Omental fat pad (tissue), 4 donors: ENCODE data around the gene MAD2L2. TPM values are rescaled to one million over a fixed set of nuclear protein-coding genes. Genes with fewer than 3 reads are reported as not detected.

Experiments
- ATAC-seq: fragments of 150-250 bp; one replicate; pipeline ENCODE4 v1.9.1; 2016; ENCODE audit warnings: mild to moderate bottlenecking, moderate library complexity; ENCODE audit not compliant: low FRiP score
- DNase-seq: peaks from one replicate; pipeline ENCODE4 v3.0.0-alpha.2; 2019; ENCODE audit warnings: low spot score
- total RNA-seq, 4 donors: library from RNA; depleted of rRNA; stranded (reverse); fragments of >200 nt; gene quantifications; one replicate each; pipeline ENCODE4 v1.1.0, GENCODE V29; 2016
- TF ChIP-seq, protein P1 (sequence below), 3 donors: fragments of 450-650 bp; IDR thresholded peaks; one replicate each; pipeline ENCODE4 v1.5.1; 2016 to 2017; ENCODE audit warnings: antibody characterized with exemption in 3 of 3, mild to moderate bottlenecking in 3 of 3, moderate library complexity in 2 of 3

Gene MAD2L2
- total RNA-seq, 4 donors from 2014 or later, result 20.2 to 41.3 (median 35.7) TPM

DNA sequence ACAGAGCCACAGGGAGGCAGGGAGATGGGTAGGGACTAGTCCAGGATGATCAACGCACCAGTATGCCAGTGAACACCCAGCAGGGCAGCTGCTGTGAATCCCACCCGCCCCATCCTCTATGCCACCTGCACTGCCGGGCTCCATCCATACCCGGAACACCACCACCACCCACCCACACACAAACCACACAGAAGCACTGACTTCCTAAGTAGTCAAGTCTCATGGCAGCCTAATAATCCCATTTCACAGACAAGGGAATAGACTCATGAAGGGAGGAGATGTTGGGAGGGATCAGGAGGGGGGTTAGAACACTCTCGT, 16.9 kb upstream of the MAD2L2 start:
- DNase-seq (no peak), ATAC-seq (no peak)
- TF ChIP-seq, protein P1, sequence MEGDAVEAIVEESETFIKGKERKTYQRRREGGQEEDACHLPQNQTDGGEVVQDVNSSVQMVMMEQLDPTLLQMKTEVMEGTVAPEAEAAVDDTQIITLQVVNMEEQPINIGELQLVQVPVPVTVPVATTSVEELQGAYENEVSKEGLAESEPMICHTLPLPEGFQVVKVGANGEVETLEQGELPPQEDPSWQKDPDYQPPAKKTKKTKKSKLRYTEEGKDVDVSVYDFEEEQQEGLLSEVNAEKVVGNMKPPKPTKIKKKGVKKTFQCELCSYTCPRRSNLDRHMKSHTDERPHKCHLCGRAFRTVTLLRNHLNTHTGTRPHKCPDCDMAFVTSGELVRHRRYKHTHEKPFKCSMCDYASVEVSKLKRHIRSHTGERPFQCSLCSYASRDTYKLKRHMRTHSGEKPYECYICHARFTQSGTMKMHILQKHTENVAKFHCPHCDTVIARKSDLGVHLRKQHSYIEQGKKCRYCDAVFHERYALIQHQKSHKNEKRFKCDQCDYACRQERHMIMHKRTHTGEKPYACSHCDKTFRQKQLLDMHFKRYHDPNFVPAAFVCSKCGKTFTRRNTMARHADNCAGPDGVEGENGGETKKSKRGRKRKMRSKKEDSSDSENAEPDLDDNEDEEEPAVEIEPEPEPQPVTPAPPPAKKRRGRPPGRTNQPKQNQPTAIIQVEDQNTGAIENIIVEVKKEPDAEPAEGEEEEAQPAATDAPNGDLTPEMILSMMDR (IDR thresholded peaks at IDR 0.05), result no peak

DNA sequence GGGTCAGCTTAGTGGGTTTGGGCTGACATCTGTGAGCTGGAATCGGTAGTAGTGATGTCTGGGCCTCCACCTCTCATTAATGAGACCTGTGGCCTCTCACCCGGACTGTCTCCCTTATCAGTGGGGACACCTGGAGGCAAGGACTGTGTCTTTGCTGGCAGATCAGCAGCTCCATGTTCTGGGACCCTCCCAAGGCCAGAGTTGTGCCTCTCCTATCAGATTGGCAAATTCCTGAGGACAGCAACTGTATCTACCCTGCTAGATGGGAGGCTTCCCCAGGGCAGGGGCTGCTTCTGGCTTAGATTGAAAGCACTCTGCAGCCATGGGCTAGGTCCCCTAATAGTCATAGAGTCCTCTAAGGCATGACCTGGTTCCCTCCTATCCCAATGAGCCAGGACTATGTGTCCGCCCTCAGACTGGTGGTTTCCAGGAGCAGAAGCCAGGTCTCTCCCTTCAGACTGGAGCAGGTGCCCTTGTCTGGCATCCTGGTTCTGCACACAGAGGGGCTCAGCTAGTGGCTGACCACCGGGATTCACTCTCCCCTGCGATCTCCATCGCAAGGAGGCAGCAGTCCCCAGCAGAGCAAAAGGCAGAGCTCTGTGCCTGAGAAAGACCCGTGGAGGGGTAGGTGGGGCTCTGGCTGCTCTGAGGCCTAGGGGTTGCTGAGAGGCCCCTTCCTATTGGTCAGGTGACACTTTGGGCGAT, 16.4 kb upstream of the MAD2L2 start:
- ATAC-seq, result no peak
- no peak for DNase-seq
- TF ChIP-seq, protein P1 (IDR thresholded peaks at IDR 0.05), result no peak

DNA sequence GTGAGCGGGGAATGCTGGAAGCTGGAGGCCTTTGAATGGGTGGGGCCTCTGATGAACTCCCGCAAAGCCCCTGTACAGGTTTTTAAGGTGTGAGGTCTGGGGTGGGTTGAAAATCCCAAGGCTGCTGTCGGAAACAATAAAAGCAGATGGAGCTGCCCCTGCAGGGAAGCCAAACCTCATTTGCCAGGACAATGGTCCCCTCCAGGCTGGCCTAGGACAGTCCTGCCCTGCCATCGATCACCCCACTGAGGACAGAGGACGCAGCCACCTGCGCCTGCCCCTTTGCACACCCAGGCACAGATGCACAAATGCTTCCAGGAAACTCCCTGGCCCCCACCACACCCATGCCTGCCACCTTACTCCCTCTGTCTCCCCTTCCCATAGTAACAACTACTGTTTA, 14.9 kb upstream of the MAD2L2 start:
- no peak for ATAC-seq
- TF ChIP-seq, protein P1 (IDR thresholded peaks at IDR 0.05), result no peak
- DNase-seq, result no peak

DNA sequence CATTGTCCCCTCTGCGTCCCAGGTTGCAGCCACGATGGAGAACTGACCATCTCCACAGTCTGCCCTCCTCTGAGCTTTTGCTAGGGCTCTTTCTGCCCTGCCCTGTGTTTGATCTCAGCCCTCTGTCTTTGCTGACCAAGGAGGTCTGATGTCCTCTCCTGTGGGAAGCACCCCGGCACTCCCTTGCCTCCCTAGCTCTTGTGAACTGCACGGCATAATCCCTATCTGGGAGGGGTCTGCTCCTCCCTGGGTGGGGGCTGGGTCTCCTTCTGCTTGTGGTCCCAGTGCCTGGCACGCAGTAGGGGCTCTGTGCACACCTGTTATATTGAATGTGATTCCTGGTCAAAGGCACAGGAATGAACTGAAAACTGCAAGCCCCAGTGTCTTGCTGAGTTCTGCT, 13.0 kb upstream of the MAD2L2 start:
- TF ChIP-seq, protein P1 (IDR thresholded peaks at IDR 0.05), result no peak
- DNase-seq (no peak), ATAC-seq (no peak)

DNA sequence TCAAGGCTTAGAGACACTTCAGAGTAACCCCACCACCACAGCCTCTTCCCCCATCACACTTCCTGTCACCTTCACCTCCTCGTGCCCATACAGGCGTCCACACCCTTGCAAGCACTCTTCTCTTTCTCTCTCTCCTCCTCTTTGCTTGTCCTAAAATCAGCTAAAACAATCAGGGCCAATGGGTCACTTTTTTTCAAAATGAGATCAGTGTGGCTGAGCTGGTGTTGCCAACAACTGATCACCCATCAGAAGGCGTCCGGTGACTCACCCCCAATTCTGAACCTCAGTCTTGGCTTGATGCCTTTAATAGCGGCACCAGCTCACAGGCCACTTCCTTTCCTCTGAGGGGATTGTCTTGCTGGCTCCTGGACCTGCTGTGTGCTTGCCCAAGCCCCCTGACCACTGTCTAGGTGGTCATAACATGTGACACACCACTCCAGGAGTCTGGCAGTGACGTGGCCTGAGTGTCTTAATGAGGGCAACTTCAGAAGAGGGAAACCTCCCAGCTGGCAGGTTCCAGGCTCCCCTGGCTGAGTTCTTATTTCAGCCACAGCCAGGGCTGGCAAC, 12.2 kb upstream of the MAD2L2 start:
- ATAC-seq (peak; percentile 29), DNase-seq (no peak)
- TF ChIP-seq, protein P1 (IDR thresholded peaks at IDR 0.05), result no peak

DNA sequence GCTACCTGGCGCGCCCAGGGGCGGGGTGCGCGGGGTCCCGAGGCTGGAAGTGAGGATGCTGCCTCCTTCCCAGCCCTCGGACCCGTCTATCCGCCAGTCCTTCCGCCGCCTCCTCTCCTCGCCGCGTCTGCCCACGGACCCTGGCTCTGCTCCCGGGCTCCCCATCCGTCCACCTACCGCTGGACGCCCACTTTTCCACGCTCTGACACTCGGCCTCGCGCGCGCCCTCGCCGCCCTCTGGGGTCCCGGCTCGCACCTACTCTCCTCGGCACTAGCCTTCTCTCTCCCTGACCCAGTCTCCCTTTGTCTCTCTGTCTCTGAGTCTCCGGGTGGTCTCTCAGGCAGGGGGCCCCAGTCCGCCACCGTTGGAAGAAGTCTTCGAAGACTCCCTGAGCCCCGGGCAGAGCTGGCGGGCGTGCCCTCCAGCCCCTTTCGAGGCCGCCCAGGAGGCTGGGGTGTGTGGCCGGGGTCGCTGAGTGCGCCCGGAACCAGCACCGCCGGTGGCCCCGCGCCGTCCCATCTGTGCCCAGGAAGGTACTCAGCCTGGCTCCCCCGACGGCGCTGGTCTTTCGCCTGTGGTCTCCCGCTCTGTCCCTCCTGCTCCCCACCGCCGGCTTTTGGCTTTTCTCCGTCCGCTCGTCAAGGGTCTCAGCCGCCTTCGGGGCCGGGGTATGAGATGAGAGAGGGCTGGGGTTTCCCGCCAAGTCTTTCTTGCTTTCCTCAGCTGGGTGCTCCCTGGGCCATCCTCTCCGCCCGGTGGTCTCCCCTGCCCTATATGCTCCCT, 11.2 kb upstream of the MAD2L2 start:
- ATAC-seq (no peak), DNase-seq (no peak)
- TF ChIP-seq, protein P1 (IDR thresholded peaks at IDR 0.05), result no peak
